ENCODE data around the gene ZNF827.

ZNF827 gene

GRCh38 chr4:145818011-145818410 lies 120.6 kb downstream of the ZNF827 start:
- H3K27ac ChIP-seq: no peak overlapping the region

GRCh38 chr4:145816091-145816490 lies 122.5 kb downstream of the ZNF827 start:
- TF ChIP-seq CTCF (conservative IDR thresholded peaks at IDR 0.05): no peak
- H3K27ac ChIP-seq: no peak overlapping the region

More at GRCh38 chr4:145818011-145818410, 120.6 kb downstream of the ZNF827 start:
- no peak for TF ChIP-seq CTCF (conservative IDR thresholded peaks at IDR 0.05)

- no peak for TF ChIP-seq CTCF (conservative IDR thresholded peaks at IDR 0.05)
- H3K27ac ChIP-seq: no peak overlapping the region
These were observed 123.0 kb downstream of the ZNF827 start for GRCh38 chr4:145815626-145816025.

- H3K27ac ChIP-seq: no peak overlapping the region
- TF ChIP-seq CTCF (conservative IDR thresholded peaks at IDR 0.05): no peak
These were observed 123.5 kb downstream of the ZNF827 start for GRCh38 chr4:145815027-145815612.

- no peak overlapping the region for H3K27ac ChIP-seq
- TF ChIP-seq CTCF (conservative IDR thresholded peaks at IDR 0.05): no peak
These were observed 124.4 kb downstream of the ZNF827 start for GRCh38 chr4:145814246-145814645.

GRCh38 chr4:145812919-145813318 lies 125.7 kb downstream of the ZNF827 start:
- TF ChIP-seq CTCF (conservative IDR thresholded peaks at IDR 0.05): no peak
- no peak overlapping the region for H3K27ac ChIP-seq

GRCh38 chr4:145808848-145809512 lies 129.6 kb downstream of the ZNF827 start:
- no peak for TF ChIP-seq CTCF (conservative IDR thresholded peaks at IDR 0.05)
- no peak overlapping the region for H3K27ac ChIP-seq

All from VCaP (cell line).